GM23248 (cell line): ENCODE results near the gene TCF4. TPM values are rescaled to one million over a fixed set of nuclear protein-coding genes. Genes with fewer than 3 reads are reported as not detected.

ENCODE experiments used
- DNase-seq: peaks from one replicate; pipeline ENCODE4 v3.0.0-alpha.2; 2015
- H2AFZ ChIP-seq: fragments of 200-600 bp; sonication (generic); 2 replicates; pipeline ENCODE4 v1.6.1; 2016; ENCODE audit warnings: antibody characterized with exemption
- H3F3A ChIP-seq: fragments of 200-600 bp; sonication (generic); 2 replicates; pipeline ENCODE4 v1.6.1; 2016; ENCODE audit warnings: mild to moderate bottlenecking, antibody characterized with exemption, mixed run types; ENCODE audit not compliant: insufficient read depth
- H3K27ac ChIP-seq: fragments of 200-600 bp; sonication (generic); 2 replicates; pipeline ENCODE4 v1.5.1; 2016; ENCODE audit warnings: mild to moderate bottlenecking
- H3K27me3 ChIP-seq: fragments of 200-600 bp; sonication (generic); replicated peaks from 2 replicates; pipeline ENCODE4 v1.6.1; 2016; ENCODE audit warnings: mild to moderate bottlenecking; ENCODE audit not compliant: insufficient read depth
- H3K36me3 ChIP-seq: fragments of 200-600 bp; sonication (generic); 2 replicates; pipeline ENCODE4 v1.6.1; 2016; ENCODE audit warnings: low read depth, mild to moderate bottlenecking
- H3K4me1 ChIP-seq: fragments of 200-600 bp; sonication (generic); 2 replicates; pipeline ENCODE4 v1.6.1; 2016; ENCODE audit warnings: mild to moderate bottlenecking; ENCODE audit not compliant: insufficient read depth
- H3K4me2 ChIP-seq: fragments of 200-600 bp; sonication (generic); one replicate; pipeline ENCODE4 v1.6.1; 2016; ENCODE audit warnings: mild to moderate bottlenecking; ENCODE audit not compliant: unreplicated experiment
- H3K4me3 ChIP-seq: fragments of 200-600 bp; sonication (generic); 2 replicates; pipeline ENCODE4 v1.5.1; 2016; ENCODE audit warnings: mild to moderate bottlenecking
- H3K79me2 ChIP-seq: fragments of 200-600 bp; sonication (generic); 2 replicates; pipeline ENCODE4 v1.6.1; 2016; ENCODE audit warnings: mild to moderate bottlenecking; ENCODE audit not compliant: insufficient read depth
- H3K9ac ChIP-seq: fragments of 200-600 bp; sonication (generic); 2 replicates; pipeline ENCODE4 v1.6.1; 2016; ENCODE audit warnings: mild to moderate bottlenecking
- H3K9me2 ChIP-seq: fragments of 200-600 bp; sonication (generic); 2 replicates; pipeline ENCODE4 v1.6.1; 2016; ENCODE audit warnings: mixed run types, mild to moderate bottlenecking, moderate library complexity; ENCODE audit not compliant: insufficient read depth
- H3K9me3 ChIP-seq: fragments of 200-600 bp; sonication (generic); one replicate; pipeline ENCODE4 v1.6.1; 2017; ENCODE audit warnings: low read depth
- H4K20me1 ChIP-seq: fragments of 200-600 bp; sonication (generic); 2 replicates; pipeline ENCODE4 v1.6.0; 2016; ENCODE audit not compliant: insufficient read depth
- EZH2 ChIP-seq: fragments of 200-600 bp; sonication (generic); IDR thresholded peaks from 2 replicates; pipeline ENCODE4 v1.6.1; 2018; ENCODE audit warnings: antibody characterized with exemption, mild to moderate bottlenecking; ENCODE audit not compliant: insufficient read depth, poor library complexity, severe bottlenecking
- EZH2phosphoT487 ChIP-seq: fragments of 200-600 bp; sonication (generic); IDR thresholded peaks from 2 replicates; pipeline ENCODE4 v1.6.1; 2018; ENCODE audit warnings: antibody characterized with exemption, moderate library complexity, mild to moderate bottlenecking, low read depth; ENCODE audit not compliant: insufficient read depth
- WGBS, 2 experiments: methylation state at CpG; one replicate each; pipeline ENCODE4 v1.1.6; 2015 to 2017; ENCODE audit warnings: low lambda C conversion rate in 2 of 2, low coverage in 1 of 2; ENCODE audit errors: missing lambda C conversion rate in 2 of 2; 5-methylcytosine and 5-hydroxymethylcytosine counted together
- in situ Hi-C: fragments of 300-500 bp; cut with MboI; formaldehyde crosslinking; loops from 2 replicates; pipeline ENCODE4 v1.15.0; 2020
- polyA plus RNA-seq: library from polyadenylated mRNA; unstranded; fragments of >200 nt; fragmentation: Nextera tagmentation; extraction: Ambion mirVana; gene quantifications from 2 replicates; pipeline ENCODE4 v1.2.1, GENCODE V29; 2016
- total RNA-seq: library from RNA; depleted of rRNA; stranded (reverse); fragments of >200 nt; shearing (Covaris generic); gene quantifications from 2 replicates; pipeline ENCODE4 v1.2.3, GENCODE V29; 2014

TCF4 gene
- total and polyA plus RNA-seq, 2 experiments from 2014 or later: 54.5 to 59.3 TPM

GRCh38 chr18:55214969-55215368 is 373.0 kb downstream of the TCF4 start:
- no peaks in the 10 kb centered on the region for H3F3A ChIP-seq
- in situ Hi-C loops: no loop called here
- WGBS, 2 experiments: 56 to 58% methylated on average over 5 of the region's 5 CpGs

GRCh38 chr18:55214534-55214933 is 373.5 kb downstream of the TCF4 start:
- TF ChIP-seq EZH2phosphoT487: no peak
- TF ChIP-seq EZH2: no peak
- Histone ChIP-seq H3K4me2 (no peak overlapping the region), H3K9ac (no peak overlapping the region), H3F3A (no peaks in the 10 kb centered on the region), H3K4me3 (no peak overlapping the region), H2AFZ (no peak overlapping the region), H3K36me3 (no peaks in the 10 kb centered on the region), H3K9me3 (no peaks in the 10 kb centered on the region), H3K9me2 (no peaks in the 10 kb centered on the region), H3K79me2 (no peaks in the 10 kb centered on the region), H4K20me1 (no peaks in the 10 kb centered on the region), H3K27ac (no peak overlapping the region), H3K4me1 (no peaks in the 10 kb centered on the region), H3K27me3 (peaks cover 5% of the 10 kb centered on the region; the same call in 1 of the 2 replicates)
- DNase-seq: no peak
- in situ Hi-C loops: no loop called here
- WGBS, 2 experiments: 95 to 100% methylated on average over 2 of the region's 2 CpGs

More at GRCh38 chr18:55214969-55215368, 373.0 kb downstream of the TCF4 start:
- Histone ChIP-seq H3K27ac (no peak overlapping the region), H3K9me3 (no peaks in the 10 kb centered on the region), H4K20me1 (no peaks in the 10 kb centered on the region), H3K4me1 (no peaks in the 10 kb centered on the region), H3K4me2 (no peak overlapping the region), H3K79me2 (no peaks in the 10 kb centered on the region), H3K36me3 (no peaks in the 10 kb centered on the region), H3K9ac (no peak overlapping the region), H3K4me3 (no peak overlapping the region), H3K27me3 (peaks cover 5% of the 10 kb centered on the region; the same call in 1 of the 2 replicates), H2AFZ (no peak overlapping the region), H3K9me2 (no peaks in the 10 kb centered on the region)
- TF ChIP-seq EZH2phosphoT487: no peak
- TF ChIP-seq EZH2: no peak
- no peak for DNase-seq

- TF ChIP-seq EZH2 (no peak), EZH2phosphoT487 (no peak)
- Histone ChIP-seq H3K27me3 (peaks cover 5% of the 10 kb centered on the region; the same call in 1 of the 2 replicates), H3K9me3 (no peaks in the 10 kb centered on the region), H3K79me2 (no peaks in the 10 kb centered on the region), H3K27ac (no peak overlapping the region), H2AFZ (no peak overlapping the region), H3K36me3 (no peaks in the 10 kb centered on the region), H3K9ac (no peak overlapping the region), H3F3A (no peaks in the 10 kb centered on the region), H3K4me3 (no peak overlapping the region), H3K4me2 (no peak overlapping the region), H3K9me2 (no peaks in the 10 kb centered on the region), H3K4me1 (no peaks in the 10 kb centered on the region), H4K20me1 (no peaks in the 10 kb centered on the region)
- in situ Hi-C loops: no loop called here
- 67 to 70% methylated on average over 1 of the region's 1 CpG for WGBS, 2 experiments
- no peak for DNase-seq
Observed at GRCh38 chr18:55213586-55213985, 374.4 kb downstream of the TCF4 start.

- Histone ChIP-seq H3K27me3 (no peaks in the 10 kb centered on the region; the same call in 1 of the 2 replicates), H3F3A (no peaks in the 10 kb centered on the region), H3K9ac (no peak overlapping the region), H2AFZ (no peak overlapping the region), H3K9me3 (no peaks in the 10 kb centered on the region), H3K9me2 (no peaks in the 10 kb centered on the region), H3K79me2 (no peaks in the 10 kb centered on the region), H4K20me1 (no peaks in the 10 kb centered on the region), H3K27ac (no peak overlapping the region), H3K4me2 (no peak overlapping the region), H3K36me3 (no peaks in the 10 kb centered on the region), H3K4me1 (no peaks in the 10 kb centered on the region), H3K4me3 (no peak overlapping the region)
- TF ChIP-seq EZH2: no peak
- no peak for TF ChIP-seq EZH2phosphoT487
- WGBS, 2 experiments: 52 to 53% methylated on average over 2 of the region's 2 CpGs
- in situ Hi-C loops: no loop called here
- peak; percentile 38 for DNase-seq
Observed at GRCh38 chr18:55206927-55207326, 381.1 kb downstream of the TCF4 start.
